NCI-H187 treated with DMSO at 0.1 percent for 48 hours (cell line): ENCODE measurements around the gene DNAI1.
"Not testable (repeated sequence)": the region's sequence is repeated elsewhere in the genome, so short reads cannot be mapped to it uniquely, and the experiment has no call there.

Experiments
- DNase-seq: peaks from one replicate; lab custom pipeline; 2025; lab: John Stamatoyannopoulos, UW

The DNAI1 gene

DNA sequence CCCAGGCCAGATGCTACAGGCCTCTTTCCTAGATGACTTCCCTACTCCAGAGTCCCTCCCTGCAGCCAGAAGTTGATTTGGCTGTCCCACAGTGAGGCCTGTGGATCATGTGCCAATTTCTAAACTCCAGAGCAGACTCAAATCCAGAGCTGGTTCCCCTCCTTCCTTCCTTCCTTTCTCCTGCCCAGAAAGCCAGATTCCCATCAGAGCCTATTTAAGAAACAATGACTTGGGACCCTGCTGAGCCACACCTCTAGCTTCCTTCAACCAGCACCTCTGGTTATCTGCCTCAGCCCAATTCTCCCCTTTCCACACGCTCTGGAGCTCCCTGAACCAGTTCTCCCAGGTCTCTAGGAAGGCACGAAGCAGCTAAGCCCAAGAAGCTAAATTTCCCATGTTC lies 7.5 kb upstream of the DNAI1 start:
- DNase-seq = no peak

DNA sequence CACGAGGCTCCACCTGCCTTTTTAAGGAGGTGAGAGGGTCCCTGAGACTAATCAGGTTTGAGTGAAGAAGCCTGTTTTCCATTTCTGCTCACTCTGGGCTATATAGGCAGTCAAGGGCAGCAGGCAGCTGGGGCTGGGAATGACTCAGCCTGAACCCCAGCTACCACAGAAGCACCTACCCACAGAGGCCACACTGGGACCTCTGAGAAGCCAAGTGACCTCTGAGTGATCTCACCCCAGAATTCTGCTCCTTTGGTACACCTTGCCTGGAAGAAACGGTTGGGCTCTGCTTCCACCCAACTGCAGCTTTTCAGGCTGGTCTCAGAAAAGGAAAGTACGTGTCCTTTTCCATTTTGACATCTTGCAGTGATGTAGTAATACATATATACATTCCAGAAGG lies 7.1 kb upstream of the DNAI1 start:
- no peak for DNase-seq

DNA sequence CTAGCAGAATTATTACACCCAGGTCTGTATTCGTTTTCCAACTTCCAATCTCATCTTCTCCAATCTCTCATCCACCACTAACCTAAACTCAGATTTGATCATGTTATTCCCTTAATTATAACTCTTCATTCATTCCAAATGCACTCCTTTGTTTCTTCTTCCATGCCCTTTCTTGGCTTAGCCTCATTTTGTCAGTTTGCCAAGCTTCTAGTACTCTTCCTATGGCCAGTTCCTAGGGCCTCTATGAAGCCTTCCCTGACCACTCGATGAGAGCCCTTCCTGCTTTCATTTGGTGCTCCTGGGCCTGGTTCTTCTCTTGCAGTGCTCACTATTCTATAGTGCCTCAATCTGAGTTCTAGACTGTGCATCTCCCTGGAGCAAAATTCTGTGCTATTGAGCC lies 6.0 kb upstream of the DNAI1 start:
- DNase-seq = no peak

DNA sequence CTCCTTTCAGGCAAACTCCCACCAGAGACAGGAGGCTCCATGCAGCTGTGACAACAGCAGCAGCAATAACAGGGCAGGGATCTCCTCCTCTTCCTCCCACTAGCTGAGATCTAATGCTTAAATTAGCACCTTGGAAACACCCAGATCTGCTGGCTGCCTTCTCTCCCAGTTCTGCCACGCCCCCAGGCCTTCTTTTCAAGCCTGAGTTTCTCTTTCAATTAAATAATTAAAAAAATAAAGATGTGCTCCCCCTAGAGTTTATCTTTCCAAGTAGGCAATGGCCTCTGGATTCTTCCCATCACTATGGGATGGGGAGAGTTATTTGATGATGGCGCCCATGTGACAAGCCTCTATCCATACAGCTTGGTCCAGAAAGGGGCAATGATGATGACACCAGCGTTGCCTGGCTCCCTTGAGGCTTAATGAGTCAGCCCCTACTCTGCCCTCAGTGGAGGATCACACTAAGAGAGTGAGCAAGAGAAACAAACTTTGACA lies 4.0 kb upstream of the DNAI1 start:
- DNase-seq = no peak

DNA sequence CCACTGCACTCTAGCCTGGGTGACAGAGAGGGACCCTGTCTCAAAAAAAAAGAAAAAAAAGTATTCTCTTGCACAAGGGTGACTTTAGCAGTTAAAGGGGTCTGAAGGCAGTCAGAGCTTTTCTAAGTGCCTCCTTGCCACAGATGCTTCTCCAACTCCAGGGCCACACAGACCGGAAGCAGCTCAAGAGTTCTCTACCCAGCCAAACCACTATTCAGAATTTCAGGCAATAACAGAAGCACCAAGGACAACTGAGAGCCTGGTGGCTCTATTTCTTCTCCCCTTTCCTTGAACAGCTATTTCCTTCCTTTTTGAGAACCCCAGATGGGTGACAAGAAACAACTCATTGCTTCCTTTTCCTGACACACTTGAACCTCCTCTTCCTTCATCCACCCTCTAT lies 2.5 kb upstream of the DNAI1 start:
- no peak for DNase-seq

DNA sequence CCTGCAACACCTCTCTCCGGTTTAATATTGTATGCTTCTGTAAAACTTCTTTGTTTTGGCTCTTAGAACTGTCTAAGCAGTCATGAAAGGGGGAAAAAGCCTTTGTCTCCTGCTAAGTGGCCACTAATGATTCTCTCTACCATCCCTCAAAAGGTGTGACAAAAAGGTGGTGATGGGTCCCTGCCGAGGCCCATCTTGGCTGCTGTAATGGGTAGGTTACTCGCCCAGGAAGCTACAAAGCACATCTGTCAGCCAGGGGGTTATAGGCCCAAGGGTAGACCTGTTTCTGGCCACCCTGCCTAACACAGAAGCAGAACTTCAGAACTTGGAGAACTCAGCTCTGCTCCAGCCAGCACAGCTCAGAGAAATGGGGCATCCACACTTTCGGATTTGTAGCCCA lies 1.9 kb upstream of the DNAI1 start:
- no peak for DNase-seq

DNA sequence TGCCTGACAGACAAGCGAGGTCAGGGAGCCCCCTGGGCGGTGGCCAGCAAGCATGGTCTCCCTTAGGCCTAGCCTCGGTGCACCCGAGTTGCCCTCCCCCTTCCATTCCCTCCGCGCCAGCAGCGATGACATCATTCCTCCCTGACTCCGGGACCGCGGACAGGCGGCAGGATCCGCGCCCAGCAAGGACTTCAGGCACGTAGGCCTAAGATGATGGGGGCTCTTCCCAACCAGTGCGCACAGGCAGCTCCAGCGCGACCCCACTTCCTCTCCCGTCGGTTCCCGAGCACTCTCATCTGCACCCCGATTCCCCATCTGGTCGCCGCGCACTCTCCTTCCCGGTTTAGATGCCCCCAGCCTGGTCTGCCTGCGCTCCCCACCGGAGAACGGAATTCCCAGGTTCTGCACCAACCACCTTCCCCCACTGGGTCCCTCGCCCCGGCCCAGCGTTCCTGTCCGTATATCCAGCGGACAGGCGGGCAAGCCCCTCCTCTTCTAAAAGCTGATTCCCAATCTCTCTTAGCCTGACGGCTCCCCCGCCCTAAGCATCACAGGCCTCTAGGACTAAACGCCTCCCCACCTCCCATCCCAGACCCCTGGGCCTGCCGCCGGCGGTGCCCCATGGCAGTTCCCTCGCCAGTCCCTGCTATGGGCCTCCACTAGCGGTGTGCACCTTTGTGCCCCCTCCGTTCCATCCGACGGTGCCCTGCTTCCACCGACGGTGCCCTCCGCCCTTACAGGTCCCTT lies 1.2 kb upstream of the DNAI1 start:
- no peak for DNase-seq

DNA sequence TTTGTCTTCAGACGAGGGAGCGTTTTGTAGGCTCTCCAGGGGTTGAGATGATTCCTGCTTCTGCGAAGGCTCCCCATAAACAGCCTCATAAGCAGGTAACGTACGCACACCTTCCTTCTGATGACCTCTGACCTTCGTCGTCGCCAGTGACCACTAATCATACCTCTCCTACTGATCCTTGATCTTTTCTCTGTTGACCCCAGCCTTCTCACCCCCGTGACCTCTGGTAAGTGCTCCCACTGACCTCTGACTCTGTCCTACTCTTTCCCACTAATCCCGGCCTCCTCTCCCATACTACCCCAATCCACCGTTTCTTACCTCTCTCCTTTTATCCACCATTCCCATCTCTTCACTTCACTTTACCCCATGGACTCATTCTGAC lies 345 bp downstream of the DNAI1 start:
- DNase-seq = no peak

DNA sequence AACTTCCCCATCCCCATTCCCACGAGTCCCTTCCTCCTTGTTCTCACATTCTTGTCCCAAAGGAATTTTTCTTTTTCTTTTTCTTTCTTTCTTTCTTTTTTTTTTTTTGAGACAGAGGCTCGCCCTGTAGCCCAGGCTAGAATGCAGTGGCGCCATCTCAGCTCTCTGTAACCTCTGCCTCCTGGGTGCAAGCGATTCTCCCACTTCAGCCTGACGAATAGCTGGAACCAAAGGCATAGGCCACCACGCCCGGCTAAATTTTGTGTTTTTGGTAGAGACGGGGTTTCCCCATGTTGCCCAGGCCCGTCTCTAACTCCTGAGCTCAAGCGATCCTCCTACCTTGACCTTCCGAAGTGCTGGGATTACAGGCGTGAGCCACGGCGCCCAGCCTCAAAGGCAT lies 751 bp downstream of the DNAI1 start:
- DNase-seq = no peak

DNA sequence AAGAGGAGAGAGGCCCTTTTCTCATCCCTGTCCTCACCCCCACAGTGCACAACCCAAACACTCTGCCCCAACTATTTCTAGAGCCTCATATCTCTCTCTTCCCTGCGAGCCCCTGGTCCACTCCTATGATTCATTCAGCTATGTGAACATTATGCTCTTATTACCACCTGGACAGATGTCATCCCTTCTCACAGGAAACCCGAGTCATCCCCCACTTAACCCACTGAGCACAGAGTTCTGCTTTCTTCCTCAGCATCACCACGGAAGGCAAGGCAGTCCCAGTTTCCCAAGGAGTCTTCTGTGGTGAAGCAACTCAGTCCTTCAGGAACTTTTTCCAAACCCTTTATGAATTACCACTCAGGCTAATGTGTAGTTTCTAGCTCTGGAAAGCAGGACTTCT lies 1.3 kb downstream of the DNAI1 start:
- DNase-seq = no peak

DNA sequence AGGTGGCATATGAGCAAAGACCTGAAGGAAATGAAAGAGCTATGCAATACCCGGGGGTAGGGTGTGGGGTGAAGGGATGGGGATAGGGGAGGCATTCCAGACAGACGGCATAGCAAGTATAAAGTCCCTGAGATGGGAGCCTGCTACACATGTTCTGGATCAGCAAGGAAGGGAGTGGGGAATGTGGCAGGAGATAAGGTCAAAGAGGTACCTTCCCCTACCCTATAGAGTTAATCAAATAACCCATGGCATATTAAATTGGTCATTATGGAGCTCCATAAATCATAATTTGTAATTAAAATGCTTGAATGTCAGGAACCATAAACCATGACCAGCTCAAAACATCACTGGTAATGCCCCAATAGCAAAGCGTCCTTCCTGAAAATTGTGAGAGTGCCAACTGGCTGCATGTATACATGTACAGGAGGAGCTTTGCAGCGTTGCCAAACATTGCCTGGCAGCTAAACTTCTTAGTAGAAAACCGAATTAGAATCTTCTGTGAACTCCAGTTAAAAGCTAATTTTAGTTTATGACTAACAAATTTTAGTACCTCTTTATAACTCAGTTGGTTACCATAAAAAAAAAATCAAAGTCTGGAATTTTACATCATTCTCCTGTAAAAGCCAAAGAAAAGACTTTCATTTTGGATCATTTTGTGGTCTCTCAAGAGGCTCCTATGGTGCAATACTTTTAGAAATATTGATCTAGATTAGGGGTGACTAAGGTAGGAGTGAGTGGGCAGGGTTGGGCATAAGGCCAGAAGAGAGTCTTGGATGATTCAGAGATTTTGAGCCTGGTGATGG lies 4.7 kb downstream of the DNAI1 start:
- no peak for DNase-seq

DNA sequence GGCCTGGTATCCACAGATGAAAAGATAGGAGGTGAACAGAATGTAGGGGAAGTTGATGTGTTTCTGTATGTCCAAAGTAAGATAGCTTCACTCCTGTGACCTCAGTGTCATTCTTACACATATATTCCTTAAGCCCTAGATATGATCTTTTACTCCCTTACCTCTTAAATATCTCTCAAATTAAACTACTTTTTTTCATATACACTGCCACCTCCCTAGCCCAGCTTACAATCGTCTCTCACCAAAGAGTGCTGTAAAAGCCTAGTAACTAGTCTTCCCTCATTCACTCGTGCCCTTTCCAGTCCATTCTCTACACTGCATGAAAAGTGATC lies 5.3 kb downstream of the DNAI1 start:
- DNase-seq = no peak

DNA sequence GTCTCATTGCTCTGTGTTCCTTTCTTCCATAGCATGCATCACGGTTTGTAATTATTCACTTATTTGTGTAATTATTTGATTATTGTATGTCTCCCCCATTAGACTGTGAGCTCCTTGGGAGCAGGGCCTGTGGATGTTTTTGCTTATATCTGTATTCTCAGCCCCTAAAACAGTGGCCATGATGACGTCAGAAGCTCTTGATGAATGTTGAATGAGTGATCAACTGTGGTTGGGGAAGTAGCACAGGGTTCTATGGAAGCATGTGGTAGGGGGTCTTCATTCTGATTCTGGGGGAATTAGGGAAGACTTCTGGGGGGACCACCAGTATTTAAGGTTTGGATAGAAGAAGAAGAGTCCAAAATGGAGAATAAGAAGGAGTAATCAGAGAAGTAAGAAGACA lies 6.0 kb downstream of the DNAI1 start:
- no peak for DNase-seq

DNA sequence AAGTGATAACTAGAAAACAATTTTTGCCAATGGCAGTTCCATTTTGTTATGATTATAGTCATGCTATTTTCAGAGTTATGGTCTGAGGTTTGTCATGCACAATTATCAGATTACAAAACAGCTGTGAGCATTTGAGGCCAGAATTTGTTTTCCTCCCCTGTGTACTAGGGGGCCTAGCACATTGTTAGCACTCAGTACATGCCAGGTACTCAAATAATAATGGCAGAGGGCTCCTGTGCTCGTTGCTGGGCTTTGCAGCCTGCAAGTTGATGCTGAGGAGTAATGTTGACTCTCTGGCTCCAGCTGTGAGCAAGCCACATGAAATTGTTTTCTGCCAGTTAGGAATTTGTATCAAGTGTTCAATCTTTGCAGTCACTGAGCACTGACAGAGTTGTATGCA lies 6.9 kb downstream of the DNAI1 start:
- DNase-seq = no peak

DNA sequence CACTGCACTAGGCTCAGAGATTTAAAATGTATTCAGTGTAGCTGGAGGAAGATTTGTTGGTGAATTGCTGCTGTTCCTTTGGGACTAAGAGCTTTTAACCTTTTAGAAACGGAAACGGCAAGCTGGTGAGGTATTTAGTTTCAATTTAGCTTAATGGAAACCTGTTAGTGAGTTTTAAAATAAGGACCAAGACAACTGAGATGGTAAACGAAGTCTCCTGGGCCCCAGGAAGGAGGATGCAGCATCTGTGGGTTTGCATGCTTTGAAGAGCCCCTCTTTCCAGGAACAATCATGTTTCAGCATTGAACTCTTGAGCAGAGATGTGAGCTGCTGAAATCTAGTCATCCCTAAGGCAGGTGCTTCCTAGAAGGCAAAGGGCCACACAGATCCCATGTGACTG lies 16.5 kb downstream of the DNAI1 start:
- DNase-seq = no peak

DNA sequence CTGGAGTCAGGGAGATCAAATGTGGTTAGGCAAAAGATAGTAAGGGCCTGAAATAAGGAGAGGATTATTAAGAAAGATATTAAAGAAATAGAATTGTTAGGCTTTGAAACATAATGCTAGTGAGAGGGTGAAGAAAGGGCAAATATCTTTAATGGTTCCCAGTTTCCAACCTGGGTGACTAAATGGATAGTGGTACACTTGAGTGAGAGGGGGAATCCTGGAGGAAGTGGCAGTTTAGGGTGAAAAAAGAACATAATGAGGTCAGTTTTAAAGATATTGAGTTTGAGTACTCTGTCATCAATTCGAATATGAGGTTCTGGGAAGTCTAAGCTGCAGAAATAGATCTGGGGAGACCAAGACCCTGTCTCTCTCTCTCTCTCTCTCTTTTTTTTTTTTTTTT lies 18.9 kb downstream of the DNAI1 start:
- DNase-seq = no peak

DNA sequence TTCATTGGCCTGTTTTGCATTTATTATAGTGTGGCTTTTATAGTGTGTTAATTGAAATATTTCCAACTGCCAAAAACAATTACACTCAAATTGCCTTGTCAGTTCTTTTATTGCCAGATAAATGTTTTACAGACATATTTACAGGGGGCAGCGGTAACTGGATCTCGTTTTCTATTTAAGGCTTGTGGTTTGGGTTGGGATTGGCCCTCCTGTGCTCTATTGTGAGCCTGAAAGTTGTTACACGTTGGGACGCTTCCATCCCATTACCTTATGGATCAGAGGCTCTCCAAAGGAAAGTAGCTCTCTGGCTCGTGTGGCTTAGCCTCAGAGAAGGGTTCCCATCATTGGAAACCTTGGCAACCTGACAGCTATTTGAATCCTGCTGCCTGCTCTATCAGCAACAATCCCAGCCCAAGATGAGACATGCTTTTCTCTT lies 20.8 kb downstream of the DNAI1 start:
- DNase-seq = no peak

DNA sequence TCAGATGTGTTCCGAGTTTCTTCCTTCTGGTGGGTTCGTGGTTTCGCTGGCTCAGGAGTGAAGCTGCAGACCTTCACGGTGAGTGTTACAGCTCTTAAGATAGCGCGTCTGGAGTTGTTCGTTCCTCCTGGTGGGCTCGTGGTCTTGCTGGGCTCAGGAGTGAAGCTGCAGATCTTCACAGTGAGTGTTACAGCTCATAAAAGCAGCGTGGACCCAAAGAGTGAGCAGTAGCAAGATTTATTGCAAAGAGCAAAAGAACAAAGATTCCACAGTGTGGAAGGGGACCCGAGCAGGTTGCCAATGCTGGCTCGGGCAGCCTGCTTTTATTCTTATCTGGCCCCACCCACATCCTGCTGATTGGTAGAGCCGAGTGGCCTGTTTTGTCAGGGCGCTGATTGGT lies 23.0 kb downstream of the DNAI1 start:
- DNase-seq = not testable (repeated sequence)

DNA sequence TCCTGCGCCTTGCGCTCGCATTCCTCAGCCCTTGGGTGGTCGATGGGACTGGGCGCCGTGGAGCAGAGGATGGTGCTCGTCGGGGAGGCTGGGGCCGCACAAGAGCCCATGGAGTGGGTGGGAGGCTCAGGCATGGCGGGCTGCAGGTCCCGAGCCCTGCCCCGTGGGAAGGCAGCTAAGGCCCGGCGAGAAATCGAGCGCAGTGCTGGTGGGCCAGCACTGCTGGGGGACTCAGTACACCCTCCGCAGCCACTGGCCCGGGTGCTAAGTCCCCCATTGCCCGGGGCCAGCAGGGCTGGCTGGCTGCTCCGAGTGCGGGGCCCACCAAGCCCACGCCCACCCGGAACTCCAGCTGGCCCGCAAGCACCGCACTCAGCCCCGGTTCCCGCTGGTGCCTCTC lies 24.1 kb downstream of the DNAI1 start:
- DNase-seq = not testable (repeated sequence)

DNA sequence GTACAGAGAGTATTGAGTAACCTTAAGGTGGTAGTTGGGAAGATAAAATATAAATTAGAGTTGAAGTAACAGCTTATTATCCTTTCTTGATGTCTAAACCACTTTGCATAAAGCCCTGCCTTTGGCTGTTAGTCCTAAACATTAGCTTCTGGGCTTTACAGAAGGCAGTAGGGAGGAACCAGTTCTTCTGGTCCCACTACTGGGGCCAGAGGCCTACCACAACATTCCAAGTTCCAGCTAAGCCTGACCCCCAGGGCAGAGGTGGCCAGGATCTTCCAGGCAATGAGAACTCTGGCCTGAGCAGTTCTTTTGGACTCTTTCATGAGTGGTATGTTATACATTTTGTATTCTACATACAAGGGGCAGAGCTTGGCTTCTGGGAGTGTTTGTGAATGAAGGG lies 26.1 kb downstream of the DNAI1 start:
- DNase-seq = no peak

DNA sequence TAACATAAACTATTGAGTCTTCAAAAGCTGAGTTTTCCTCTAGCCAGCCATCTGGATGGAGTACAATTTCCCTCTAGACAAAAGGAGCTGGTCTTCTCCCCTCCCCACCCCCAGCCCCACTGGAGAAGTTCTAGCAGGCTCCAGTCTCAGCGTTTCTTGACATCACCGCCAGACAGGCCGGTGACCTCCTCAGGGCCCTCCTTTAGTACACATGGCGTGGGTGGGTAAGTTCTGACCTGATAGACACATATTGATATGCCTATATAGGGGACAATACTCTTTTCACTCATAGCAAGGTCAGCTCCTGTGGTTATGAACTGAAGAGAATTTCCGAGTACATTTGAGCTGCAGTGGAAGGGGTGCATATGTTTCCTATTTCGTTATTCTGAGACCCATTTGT lies 27.2 kb downstream of the DNAI1 start:
- no peak for DNase-seq

DNA sequence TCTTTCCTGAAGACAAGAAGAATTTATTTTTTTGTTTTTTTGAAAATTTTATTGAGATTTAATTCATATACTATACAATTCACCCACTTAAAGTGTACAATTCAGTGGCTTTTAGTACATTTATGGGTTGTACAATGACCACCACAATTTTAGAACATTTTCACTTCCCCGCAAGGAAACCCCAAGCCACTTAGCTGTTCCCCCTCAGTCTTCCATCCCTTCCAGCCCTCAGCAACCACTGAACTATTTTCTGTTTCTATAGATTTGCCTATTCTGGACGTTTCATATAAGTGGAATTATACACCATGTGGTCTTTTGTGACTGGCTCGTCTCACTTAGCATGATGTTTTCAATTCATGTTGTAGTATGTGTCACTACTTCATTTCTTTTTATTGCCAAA lies 28.0 kb downstream of the DNAI1 start:
- no peak for DNase-seq

DNA sequence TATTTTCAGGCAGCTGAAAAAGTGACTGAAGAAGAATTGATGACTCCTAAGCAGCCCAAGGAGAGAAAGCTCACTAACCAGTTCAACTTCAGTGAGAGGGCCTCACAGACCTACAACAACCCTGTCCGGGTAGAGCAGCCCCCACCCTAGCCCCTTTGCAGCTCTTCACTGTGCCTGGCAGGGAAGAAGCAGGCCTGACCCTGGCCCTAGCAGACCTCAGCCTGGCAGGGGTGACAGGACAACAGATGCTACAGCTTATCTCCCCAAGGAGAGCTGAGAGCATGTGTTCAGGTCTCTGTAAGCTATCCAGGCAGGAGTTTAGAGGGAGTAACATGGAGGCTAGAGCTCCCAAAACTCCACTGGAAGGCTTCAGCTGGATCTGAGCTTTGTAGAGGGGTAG lies 31.8 kb downstream of the DNAI1 start:
- DNase-seq = no peak

DNA sequence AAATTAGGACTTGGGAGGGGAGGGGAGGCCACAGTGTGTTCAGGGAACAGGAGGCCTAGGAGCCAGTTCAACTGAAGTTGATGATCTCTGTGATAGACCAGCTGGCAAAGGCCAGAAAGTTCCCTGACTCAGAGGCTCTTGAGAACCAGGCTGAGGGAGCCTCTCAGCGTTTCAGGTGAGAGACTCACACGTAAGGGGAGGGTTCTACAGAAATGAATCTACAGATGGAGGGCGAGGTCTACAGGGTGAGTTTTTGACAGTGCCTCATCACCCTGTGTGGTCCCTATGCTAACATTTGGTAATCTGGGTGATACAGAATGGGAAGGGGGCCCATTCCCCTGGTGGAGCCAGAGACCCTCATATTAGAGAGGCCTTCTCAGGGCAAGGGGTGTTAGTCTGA lies 32.2 kb downstream of the DNAI1 start:
- DNase-seq = no peak
